HG02981 (cell line): ENCODE measurements around the gene TPRKB.
A peak's percentile ranks its signal among the peaks of the same experiment; 100 is the strongest.
"Not testable (repeated sequence)": the region's sequence is repeated elsewhere in the genome, so short reads cannot be mapped to it uniquely, and the experiment has no call there.

ENCODE experiments used
- ATAC-seq: cut with Tn5 transposase; IDR thresholded peaks from one replicate; pipeline ENCODE4 v1.9.1; 2021; ENCODE audit warnings: mild to moderate bottlenecking, moderate library complexity; ENCODE audit not compliant: unreplicated experiment

TPRKB gene

DNA sequence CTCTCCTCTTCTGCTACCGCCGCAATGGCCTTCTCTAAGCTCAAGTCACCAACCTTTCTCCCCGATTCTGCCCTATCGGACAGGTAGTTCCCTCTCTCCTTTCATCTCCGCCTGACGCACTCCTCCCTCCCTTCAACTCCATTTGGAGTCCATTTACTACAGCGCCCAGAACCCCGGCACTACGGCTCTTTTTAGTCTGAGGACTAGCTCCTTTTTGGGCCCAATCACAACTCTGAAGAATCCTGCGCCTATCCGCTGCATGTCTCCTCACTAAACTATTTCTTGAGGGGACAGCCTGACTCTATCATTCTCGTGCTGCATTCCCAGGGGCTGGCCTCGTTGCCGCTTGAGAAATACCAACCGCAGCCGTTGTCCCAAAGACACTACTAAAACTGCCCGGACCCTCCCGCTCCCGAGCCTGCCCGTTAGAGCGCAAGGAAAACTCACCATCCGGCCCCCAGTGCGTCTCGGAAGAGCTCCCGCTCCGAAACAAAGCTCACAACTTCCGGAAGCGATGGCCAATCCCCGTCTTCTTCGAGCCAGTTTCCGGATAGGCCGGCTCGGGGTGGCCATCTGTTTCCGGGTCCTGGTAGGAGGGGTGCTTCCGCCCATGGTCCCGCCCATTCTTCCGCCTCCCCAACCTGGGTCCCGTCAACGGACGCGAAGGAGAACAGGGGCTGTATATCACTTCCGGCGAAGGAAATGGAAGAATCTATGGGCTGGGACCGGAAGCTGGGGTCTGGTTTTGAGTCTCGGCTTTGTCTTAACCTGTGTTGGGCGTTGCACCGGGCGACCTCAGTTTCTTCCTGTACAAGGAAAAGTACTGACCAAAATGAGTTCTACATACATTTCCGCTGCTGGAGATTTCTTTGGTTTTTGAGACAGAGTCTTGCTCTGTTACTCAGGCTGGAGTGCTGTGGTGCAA, at the start of gene TPRKB:
Gene TPRKB (minus strand): TSS at position 491 of the 925 bp plus-strand sequence. CDS start 2,776 bp downstream, outside the sequence.
- peak; percentile 96 for ATAC-seq

- ATAC-seq: not testable (repeated sequence)
Measured at GRCh38 chr2:73783883-73784282, 46.7 kb upstream of the TPRKB start, which contains the start of gene C2orf78. Gene C2orf78 (plus strand): TSS chr2:73784183. CDS start chr2:73784310, 127 bp downstream.

DNA sequence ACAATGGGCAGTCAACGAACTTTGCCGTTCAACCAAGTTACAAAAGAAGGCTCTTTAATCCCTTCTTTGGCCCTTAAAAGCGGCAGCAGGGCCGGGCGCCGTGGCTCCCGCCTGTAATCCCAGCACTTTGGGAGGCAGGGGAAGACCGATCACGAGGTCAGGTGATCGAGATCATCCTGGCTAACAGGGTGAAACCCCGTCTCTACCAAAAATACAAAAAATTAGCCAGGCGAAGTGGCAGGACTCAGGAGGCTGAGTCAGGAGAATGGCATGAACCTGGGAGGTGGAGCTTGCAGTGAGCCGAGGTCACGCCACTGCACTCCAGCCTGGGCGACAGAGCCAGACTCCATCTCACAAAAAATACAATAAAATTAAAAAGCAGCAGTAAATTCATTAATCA, 46.3 kb upstream of the TPRKB start:
- not testable (repeated sequence) for ATAC-seq

- no peak for ATAC-seq
Measured at GRCh38 chr2:73780237-73780582, 43.1 kb upstream of the TPRKB start.

DNA sequence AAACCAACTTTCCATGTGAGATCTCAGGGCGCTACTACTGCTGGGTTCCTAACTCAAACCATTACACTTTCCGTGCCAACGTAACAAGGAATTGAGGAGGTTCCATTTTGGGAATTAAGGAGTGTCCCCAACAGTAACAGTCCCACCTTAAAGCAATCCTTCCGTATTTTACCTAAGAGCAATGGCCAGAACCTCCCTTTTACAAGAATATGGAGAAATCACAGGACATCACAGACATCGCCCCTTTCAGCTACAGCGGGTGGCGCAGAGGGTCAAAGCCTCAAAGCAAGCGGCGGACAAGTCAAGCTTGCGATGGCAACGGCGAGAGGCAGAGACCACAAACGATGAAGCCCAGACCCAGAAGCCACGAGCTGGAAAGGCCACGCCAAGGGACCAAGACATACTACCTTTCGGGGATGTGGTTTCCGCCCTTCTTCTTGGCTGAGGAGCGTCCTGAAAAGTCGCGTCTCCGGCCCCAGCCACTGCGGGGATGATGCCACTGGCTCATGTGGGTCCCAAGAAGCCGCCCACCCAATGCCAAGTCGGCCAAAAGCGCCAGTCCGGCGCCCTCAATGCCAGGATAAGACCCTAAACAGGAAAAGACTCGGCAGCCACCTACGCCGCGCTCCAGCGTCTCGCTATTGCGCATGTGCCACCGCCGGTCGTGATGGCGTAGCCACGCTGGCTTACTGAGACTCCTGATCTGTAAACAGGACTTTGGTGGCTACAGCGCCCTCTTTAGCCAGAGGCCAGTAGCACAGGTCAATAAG, 42.5 kb upstream of the TPRKB start, which contains the start of gene DUSP11:
Gene DUSP11 (minus strand): TSS at position 637 of the 770 bp plus-strand sequence. CDS start 129 bp downstream, at position 508.
- peak; percentile 100 for ATAC-seq

GRCh38 chr2:73778867-73779466, 41.8 kb upstream of the TPRKB start:
- not testable (repeated sequence) for ATAC-seq

GRCh38 chr2:73776869-73777519, 39.8 kb upstream of the TPRKB start:
- ATAC-seq: no peak

DNA sequence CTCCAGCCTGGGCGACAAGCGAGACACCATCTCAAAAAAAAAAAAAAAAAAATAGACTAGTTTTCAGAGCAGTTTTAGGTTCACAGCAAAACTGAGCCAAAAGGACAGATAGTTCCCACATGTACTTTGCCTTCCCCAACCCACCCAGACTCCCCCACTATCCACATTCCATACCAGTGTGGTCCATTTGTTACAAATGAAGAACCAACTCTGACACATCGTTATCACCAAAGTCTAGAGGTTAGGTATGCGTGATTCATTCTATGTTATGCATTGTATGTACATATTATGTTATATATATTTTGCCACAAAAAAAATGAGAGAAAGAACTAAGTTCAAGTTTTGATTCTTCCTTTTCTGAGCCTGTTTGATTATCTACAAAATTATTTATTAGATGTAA, 39.2 kb upstream of the TPRKB start:
- ATAC-seq: no peak

DNA sequence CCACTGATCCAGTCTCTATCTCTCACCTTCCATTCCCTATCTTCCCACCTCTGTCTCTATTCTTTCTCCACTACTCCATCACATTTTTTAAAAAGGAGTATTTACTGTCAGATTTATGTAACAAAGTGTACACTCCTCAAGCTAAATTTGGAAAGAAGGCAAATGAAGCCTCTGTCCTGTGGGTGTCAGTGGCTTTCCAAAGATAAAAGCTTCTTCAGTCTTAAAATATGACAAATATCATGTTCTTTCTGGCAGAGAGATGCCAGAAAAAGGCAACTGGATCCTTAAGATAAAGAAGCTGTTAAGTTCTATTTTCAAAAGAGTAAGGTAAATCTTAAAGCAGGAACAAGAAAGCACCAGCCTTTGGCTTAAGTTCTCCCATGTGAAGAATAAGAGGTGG, 35.7 kb upstream of the TPRKB start:
- no peak for ATAC-seq

DNA sequence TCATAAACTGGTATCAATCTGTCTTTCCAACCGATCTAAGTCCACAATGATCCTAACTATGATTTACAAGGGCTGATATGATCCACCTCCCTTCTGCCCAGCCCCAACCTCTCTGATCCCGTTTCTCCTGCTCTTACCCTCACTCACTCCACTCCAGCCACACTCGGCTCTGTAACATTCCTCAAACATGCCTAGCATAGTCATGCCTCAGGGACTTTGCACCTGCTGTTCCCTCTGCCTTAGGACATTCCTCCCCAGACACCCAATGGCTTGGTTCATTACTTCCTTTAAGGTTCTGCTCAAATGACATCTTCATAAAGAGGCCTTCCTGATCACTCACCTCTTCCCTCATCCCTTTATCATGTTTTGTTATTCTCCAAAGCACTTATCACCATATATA, 33.6 kb upstream of the TPRKB start:
- no peak for ATAC-seq

DNA sequence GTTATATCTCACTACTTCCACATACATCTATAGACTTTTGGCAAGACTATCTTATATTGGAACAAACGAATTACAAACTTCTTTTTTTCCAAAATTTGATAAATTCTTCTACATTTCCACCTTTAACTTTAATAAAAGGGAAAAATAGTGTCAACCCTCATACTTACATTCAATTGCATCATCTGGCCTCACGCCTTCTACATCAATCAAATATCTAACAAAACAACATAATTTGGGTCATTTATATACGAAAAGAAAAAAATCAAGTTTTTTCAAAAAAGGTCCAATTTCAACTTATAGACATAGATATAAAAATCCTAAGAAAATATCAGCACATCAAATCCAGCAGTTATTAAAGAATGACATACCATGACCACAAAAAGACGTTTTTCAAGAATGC, 29.8 kb upstream of the TPRKB start:
- ATAC-seq: no peak

DNA sequence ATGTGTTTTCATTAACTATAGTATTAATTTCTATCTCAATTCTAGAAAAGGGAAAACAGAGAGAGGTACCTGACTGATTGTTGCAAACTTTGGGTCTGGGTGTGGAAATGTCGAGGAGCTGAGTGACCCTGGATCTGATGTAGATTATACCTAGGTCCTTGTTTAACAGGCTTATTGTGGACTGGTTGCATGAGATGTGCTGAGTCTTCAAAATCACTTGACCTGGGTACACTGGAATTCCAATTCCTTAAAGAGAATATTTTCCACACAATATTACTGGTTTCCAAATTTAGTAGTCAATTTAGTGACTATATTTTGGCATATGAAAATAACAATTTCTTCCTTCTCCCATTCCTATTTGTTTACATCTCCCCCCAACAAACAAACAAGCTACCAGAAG, 29.2 kb upstream of the TPRKB start:
- no peak for ATAC-seq

- ATAC-seq: no peak
Measured at GRCh38 chr2:73764945-73765344, 27.8 kb upstream of the TPRKB start.

- no peak for ATAC-seq
Measured at GRCh38 chr2:73762571-73762970, 25.4 kb upstream of the TPRKB start.

GRCh38 chr2:73759904-73760303, 22.8 kb upstream of the TPRKB start:
- ATAC-seq: no peak

DNA sequence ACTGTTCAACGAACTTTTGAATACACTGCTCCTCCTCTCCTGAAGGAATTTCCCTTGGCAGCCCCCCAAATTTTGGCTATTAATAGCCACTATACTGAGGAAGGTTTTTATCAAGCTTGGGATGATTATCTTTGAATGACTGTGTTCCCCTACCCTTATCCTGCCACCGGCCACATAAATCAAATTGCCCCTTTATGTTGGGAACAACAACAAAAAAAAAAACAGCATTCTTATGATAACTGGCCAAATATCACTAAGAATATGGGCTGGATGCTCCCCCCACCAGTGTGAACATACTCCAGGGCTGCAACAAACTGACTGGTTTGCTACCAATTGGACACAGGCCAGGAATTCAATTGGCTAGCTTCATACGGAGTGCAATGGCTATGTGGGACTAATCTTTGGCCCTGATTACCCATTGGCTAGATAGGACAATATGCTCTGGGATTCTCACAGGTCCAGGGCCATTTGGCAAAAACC, 22.2 kb upstream of the TPRKB start:
- ATAC-seq: no peak

DNA sequence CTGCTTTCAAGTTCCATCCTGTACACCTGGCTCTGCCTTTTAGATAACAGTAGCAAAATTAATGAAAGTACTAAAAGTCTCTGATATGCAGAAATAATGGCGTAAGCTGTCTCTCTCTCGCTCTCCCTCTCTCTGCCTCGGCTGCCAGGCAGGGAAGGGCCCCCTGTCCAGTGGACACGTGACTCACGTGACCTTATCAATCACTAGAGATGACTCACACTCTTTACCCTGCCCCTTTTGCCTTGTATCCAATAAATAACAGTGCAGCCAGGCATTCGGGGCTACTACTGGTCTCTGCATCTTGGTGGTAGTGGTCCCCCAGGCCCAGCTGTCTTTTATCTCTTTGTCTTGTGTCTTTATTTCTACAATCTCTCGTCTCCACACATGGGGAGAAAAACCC, 17.2 kb upstream of the TPRKB start:
- not testable (repeated sequence) for ATAC-seq

- no peak for ATAC-seq
Measured at GRCh38 chr2:73749314-73749713, 12.2 kb upstream of the TPRKB start.

DNA sequence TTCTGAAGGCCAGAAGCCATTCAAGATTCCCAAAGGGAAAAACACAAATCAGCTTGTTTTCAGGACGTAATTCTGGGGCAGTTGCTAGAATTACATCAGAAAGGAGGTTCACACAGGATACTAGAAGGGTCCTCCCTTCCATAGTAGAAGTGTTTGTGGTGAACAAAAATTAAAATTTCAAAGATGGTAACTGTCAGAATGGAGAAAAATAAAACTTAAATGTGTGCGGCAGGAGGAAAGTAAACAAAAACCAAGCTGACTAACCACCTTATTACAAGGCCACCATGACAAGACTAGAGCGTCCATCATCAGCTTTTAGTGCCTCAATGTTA, 9.7 kb upstream of the TPRKB start:
- no peak for ATAC-seq

DNA sequence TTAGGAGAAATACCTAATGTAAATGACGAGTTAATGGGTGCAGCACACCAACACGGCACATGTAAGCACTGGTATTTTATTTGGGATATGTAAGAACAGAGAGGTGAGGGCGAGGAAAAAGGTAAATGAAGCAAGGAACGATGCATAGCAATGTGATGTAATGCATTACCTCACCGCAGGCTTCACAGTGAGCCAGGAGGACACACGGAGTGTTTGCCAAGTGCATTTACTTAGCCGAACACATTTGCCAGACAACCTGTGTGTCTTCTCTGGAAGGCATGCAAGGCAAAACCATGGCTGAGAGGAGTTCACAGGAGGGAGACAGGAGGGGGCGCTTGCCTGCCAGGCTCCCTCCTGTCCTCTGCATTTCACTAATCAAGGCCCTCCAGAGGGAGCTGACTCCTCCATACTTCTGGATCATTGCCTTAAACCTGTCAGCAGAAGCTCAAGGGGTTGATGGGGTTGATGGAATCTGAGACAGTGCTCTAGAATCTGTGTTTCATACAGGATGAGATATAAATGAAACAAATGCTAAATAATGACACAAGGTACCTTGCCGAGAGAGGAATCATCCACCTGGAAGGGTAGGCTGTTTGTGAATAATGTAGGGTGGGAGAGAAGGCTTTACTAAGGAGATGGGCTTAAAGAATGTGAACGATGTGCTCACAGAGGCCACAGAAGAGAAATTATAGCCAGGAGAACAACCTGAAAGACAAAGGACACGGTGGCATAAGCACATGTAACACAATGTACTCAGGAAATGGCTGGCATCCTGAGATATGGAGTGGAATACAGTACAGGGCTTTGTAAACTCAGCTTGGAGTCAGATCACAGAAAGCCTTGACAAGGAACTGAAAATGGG, 9.1 kb upstream of the TPRKB start:
- ATAC-seq: no peak
